ENCODE results near the gene EZH1.
A peak's percentile ranks its signal among the peaks of the same experiment; 100 is the strongest.
"Not testable (repeated sequence)": the region's sequence is repeated elsewhere in the genome, so short reads cannot be mapped to it uniquely, and the experiment has no call there.

EZH1 gene

DNA sequence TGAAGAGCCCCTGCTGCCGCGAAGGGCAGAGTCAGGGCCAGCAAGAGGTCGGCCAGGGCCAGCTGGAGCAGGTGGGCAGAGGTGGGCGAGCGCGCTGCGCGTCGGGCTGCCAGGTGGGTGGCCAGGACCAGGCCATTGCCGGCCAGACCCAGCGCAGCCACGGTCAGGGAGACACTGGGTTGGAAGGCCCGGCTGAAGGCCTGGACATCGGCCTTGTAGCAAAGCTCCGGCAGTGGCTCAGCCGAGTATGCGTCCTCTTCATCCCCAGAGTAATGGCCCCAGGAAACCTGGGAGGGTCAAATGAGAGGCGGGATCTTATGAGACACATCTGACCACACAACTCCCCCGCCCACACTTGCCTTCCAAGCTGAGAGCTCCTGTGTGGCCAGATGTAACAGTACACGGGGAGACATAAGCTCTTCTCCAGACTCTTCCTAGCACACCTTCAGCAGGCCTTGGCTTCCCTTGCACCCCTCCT, 64.5 kb downstream of the EZH1 start:
- no peak for DNase-seq

DNA sequence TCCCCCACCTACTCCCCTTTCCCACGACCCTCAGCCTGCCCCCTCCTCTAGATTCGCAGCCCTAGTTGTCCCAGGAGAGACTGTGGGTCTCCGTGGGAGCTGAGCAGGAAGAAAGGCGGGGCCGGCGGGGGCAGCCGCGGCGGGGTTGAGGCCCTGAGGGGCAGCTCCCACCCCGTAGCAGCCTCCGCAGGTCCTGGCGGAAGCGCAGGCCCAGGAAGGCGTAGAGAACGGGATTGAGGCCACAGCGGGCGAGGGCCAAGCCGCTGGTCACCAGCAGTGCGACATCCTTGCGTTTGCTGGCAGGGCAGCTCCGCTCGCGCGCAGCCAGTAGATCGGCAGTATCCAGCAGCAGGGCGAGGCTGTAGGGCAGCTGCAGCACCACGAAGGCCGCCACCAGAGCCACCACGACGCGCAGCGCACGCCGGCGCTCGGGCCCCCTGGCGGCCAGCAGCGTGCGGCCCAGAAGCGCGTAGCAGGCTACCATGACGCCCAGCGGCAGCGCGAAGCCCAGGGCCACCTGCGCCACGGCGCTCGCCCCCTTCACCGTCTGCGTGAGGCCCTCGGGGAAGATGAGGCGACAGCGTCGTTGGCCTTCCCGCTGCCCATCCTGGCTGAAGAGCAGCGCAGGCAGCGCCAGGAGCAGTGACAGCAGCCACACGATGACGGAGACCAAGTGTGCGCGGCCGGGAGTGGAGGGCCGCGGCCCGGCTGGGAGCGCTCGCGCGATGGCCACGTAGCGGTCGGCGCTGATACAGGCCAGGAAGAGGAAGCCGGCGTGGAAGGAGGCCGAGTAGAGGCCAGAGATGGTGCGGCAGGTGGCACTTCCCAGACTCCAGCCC, 65.1 kb downstream of the EZH1 start:
- peak; percentile 78 for DNase-seq

DNA sequence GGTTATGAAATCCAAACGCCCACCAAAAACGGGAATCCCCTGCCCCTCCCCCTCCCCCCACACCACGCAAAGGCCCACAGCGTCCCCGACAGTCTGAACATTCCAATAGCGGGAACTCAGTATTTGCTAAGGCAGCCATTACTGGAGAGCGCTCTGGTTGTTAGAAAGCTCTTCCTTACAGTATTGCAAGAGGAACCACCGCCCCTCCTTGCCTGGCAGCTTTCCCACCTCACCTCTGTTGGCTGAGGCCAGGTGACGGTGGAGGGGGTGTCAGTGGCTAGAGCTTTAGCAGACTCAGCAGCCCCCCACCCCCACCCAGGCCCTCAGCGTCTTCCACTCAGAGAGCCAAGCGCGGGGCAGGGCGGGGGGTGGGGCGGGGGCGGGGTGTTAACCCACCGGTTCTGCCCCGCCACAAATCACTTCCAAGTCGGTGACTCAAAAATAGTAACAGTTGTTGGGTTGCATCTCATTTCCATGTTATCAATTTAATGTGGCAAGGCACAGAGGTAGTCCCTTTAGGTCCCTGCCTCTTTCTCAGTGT, 65.8 kb downstream of the EZH1 start:
- DNase-seq = no peak

DNA sequence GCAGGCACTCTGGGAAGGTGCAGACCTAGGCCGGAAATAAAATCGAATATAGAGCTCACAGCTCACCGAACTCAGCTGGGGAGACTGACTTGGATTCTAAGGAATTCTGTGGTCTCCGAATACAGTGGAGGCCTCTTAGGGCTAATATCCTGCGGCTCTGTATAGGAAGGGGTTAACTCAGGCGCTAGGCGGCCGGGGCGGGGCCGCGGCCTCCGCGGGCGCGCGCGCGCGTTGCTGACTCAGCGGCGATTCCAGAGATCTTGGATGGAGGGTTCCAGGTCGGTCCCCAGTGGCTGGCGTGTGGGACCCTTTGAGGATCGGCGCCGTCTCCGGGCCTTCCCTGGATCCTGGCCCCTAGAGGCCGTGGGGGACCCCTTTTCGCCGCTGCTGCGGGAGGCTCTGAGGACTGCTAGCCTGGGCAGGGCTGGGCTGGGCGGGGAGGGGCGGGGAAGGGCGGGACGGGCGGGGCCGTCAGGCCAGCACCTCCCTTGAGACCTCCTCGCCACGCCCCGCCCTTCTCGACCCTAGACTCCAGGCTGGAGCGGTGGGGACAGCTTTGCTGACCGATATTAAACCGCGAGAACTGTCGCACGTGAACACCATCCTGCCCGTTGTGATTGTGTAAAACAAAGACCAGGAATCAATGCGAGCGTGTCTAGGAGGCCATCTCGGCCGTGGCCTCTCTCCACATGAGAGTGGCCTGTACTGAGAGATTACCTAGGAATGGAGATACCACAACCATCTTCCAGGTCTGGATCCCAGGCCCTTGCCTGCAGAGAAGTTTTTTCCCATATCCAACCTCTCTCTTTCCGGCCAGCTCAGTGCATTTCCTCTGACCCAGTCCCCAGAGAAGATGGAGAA, 66.7 kb downstream of the EZH1 start:
- DNase-seq = peak; percentile 85

DNA sequence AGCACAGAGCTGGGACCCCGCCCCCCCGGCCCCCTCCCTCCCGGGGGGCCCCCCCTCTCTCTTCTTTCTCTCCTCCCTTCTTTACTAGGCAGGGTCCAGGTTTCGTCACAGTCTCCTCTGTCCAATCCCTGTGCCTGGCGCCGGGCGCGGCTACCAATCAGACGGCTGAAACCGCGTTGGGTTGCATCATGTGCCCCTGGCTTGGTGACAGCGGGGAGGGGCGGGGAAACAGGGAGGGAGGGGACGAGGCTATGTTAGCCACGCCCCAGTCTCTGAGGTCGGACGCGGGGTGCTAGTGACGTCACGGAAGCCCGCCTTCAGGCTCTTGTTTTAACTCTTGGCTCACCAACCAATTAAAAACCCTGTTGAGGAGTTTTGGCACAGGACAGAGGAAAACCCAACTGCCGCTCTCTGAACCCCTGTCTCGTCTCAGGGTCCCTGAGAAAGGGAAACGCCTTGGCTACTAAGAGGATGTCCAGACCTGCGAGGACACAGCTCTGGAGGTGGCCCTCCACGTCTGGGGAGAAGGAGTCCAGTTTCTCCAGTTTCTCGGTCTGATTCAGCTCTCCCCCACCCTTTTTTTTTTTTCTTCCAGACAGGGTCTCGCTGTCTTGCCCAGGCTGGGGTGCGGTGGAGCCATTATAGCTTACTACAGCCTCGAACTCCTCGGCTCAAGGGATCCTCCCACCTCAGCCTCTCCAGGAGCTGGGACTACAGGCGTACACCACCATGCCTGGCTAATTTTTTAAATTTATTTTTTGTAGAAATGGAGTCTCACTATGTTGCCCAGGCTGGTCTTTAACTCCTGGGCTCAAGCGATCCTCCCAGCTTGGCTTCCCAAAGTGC, 67.6 kb downstream of the EZH1 start:
- peak; percentile 92 for DNase-seq

DNA sequence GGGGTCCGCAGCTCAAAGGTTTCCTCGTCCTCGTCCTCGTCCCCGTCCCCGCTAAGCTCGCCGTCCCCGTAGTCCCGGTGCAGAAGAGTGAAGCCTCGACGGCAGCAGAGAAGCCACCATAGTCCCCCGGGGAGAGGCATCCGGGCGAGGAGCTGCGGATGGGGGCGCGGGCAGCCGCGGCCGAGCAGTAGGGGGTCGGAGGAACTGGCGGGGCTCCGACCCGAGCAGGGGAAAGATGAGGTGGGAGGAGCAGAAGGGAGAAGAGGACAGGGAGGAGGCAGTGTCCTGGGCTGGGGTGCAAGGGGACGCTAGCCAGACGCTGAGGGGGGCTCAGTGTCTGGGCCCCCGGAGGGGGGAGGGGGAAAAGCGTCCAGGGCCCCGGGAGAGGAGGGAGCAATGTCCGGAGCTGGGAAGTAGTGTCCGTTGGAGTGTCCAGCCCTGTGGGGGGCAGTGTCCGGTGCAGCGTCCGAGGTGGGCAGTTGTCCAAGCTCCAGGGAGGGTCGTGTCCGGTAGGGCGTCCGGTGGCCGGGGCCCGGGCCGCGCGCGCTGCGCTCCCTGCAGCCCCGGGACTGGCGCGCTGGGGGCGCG, 68.3 kb downstream of the EZH1 start, which contains the start of gene PLEKHH3:
Gene PLEKHH3, minus strand, starts transcription at position 571 of the 588 bp plus-strand sequence. Its CDS starts 431 bp downstream, at position 140.
- peak; percentile 40 for DNase-seq

DNA sequence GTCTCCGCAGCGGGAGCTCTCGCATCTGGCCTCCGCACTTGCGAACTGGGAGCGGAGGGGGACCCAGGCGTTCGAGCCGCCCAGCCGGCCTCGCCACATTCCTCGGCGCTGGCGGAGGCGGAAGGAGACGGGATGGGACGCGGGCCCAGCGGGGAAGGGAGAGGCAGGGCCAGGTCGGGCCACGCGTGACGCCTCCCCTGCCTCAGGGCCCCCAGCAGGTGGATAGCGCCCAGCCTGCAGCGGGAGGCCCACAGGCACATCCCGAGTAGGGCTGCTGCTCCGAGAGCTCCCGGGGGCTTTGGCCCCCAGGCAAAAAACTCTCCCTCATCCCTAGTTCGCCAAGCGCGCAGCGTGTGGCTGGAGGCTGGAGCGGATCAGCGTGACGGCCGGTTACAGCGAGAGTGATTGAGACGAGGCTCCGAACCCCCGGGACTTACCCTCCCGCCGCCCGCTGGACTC, 68.8 kb downstream of the EZH1 start:
- no peak for DNase-seq

DNA sequence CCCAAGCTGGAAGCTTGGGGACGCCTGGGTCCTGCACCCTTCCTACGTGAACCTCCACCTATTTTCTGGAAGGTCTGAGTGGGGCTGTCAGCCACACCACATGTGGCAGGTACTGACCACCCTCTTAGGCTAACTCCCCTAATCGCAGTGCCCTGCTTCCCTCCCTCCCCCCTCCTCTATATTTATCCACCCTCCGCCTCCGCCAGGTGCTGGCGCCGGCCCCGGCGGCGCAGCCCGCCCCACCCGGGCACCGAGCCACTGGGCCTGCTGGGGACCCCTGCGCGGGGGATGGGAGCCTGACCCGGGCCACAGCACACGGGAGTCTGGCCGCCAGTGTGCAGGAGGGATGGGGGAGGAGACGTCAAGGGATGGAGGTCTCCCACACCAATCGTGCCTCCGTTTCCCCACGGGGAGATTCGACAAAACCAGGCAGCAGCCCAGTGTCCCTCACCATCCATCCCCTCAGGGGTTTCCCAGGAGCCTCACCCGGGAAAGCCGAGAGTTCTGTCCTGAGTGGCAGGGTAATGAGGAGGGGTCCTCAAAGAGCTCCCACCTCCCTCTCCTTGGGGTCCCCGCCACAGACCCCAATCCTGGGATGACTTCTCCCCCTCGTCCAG, 69.4 kb downstream of the EZH1 start:
- no peak for DNase-seq

DNA sequence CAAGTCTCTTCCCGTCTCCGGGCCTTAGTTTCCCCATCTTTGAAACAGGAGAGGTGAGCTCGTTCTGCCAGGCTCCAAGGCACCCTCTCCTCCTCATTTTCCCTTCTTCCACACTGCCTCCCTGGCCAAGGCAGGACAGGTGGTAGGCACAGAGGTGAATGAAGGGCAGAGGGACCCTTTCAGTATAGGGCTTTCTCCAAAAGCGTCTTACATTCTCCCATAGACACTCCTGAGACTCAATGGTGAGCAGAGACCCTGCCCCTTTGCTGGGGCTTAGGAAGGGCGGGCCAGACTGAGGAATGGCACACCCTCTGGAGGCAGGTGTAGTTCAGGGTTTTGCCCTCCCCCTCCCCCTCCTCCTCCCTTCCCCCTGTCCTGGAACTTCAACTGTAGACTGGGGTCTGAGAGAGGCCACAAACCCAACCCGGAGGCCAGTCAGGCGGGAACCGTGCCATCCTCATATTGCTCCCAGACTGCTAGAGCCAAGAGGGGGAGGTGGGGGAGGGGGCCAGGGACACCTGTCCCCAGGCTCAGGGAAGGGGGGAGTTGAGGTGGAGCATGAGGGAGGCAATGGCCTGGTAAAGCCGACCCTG, 70.0 kb downstream of the EZH1 start:
- DNase-seq = no peak

DNA sequence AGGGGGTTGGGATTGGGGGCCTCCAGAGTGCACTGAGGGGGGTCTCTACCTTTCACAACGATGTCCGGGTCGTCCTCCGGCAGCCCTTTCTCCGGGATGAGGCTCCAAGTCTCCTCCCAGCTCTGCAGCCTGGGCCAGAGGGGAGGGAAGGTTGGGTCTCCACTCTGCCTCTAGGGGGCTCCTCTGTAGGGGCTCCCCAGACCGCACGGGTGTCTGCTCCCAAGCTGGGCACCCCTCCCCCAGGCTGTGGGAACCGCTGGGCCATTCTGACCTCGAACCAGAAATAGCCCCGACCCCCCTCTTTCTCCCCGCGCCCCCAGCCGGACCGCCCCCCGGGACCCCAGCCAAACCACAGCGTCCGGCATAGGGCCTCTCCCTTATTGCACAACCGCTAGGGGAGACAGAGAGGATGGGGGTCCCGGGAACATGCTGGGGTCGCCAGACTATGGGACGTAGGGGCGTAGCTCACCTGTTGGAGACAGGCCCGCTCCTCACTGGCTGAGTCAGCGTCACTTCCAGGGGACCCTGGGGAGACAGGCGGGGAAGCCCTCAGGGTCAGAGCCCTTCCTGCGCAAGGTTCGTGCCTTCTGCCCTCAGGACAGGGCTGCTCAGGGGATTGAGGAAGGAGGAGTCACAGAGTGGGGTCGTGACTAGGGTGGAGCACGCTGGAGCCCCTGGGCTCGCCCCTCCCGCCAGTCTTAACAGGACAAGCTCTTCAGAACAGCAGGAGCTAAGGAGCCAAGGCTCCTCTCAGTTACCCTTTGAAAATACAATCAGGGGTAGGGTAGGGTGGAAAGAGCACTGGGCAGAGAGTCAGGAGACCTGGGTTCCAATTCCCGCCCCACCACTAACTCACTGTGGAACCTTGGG, 70.7 kb downstream of the EZH1 start:
- no peak for DNase-seq

DNA sequence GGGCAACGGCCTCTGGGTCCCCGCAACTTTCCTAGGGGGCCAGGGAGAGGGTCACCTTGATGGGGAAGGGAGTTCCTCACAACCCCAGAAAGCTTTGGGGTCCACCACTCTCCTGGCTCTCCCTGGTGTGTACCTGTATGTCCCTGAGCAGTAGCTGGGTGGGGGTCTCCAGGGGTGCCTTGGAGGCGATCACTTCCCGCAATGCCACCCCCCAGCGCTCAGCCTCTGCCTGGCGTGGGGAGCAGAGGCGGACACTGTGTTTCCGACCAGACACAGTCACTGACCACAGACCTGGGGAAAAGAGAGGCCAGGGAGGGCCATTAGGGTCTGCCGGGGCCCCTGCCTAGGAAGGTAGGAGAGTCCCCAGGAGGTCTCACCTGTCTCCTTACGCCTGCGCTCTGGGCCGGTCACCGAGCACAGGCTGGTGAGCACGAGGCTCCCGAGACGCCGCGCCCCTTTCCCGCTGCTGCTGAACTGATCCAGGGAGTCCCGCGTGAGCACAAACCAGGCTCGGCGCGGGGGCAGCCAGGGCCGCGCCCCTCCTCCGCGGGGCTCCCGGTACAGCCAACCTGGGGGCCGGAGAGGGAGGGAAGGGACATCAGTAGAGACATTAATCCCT, 71.5 kb downstream of the EZH1 start:
- no peak for DNase-seq

DNA sequence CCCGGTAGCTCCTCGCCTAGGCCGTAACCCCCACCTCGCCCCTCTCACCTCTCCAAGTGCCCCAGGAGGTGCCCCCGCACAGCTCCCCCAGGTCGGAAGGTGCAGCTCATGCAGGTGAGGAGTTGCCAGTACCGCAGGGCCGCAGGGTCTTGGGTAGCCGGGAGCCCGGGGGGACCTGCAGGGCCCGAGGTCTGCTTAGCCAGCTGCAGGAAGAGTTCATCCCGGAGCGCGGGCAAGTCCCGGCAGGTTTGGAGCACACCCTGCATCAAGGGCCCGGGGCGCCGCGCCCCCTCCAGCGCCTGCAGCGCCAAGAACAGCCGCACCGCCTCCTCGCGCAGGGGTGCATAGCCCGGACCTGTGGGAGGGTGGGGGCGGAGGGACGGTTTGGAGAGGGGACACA, 72.8 kb downstream of the EZH1 start:
- no peak for DNase-seq

DNA sequence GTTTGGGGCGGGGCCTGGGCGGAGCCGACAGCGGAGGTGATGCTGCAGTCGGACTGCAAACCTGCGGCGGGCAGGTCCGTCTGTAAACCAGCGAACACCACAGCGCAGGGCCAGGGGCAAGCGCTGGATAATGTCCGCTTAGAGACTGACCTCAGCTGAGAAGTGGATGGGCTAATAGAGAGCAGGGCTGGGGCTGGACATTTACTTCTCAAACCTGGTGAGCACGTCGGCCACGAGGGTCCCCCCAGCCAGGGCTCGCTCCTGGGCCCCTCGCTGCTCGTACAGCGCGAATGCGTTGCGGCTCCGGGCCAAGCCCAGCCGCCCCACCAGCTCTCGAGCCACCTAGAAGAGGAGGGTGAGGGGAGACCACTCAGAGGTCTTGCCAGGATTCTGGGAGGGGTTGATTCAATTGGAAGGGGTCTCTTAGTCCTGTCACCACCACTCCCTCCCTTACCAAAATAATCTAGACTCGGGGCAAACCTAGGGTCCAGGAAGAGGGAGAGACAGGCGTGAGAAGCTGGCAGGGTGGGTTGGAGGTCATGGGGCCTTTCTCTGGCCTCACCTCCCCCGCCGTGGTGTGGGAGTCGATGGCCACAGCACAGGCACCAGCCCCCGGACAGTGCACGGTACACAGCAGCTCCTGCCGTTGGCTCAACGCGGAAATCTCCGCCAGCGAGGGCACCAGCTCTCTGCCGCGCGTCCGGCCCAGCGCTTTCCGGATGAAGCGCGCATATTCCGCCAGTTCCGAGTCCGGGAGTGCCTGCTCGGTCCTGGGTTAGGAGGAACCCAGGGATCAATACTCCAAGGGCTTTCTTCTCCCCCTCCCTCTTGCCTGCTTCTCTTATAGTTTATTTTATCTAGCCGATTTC, 73.8 kb downstream of the EZH1 start:
- DNase-seq = no peak

DNA sequence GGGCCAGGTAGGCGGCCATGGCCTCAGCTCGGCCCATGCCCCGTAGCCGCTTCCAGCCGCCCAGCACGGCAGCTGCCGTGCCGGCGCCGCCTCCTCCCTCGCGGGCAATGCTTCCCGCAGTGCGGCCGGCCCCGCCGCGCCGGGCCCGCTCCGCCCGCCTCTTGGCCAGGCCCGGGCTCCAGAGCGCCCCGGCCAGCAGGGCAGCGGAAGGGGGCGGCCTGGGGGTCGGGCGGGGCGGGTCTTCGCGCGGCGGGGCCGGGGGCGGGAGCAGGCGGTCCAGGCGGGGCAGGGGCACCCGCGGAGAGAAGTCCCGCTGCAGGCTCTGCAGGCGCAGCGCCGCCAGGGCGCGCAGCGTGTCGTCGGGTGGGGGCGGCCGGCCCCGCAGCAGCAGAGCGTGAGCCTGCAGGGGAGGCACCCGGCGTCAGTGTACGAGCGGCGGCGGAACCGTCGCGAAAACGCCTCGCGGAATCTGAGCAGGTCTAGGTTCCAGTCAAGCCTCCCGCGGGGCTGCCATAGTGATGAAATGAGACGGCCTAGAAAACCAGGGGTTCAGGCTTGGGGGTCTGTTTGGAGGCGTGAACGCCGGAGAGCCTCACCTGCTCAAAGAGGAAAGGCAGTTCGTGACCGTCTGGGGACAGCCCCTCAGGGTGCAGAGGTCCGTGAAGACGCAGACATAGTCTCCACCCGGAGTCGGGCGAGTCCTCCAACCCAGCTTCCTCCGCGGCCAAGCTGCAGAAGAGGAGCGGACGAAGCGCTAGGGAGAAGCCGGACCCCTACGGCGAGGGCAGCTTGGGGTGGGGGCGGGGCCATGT, 74.7 kb downstream of the EZH1 start:
- peak; percentile 50 for DNase-seq

DNA sequence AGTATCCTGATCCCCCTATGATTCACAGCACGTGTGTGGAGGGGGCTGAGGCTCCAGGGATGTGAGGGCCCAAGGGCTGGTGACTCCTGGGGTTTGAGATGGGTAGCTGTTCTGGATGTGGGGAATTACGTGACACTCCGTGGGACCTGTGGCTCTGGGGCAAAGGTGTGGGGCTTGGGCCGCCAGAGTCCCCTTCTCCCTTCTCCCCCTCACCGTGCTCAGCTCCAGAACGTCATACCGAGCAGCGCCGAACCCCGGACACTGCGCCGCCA, 75.2 kb downstream of the EZH1 start:
- DNase-seq = no peak

DNA sequence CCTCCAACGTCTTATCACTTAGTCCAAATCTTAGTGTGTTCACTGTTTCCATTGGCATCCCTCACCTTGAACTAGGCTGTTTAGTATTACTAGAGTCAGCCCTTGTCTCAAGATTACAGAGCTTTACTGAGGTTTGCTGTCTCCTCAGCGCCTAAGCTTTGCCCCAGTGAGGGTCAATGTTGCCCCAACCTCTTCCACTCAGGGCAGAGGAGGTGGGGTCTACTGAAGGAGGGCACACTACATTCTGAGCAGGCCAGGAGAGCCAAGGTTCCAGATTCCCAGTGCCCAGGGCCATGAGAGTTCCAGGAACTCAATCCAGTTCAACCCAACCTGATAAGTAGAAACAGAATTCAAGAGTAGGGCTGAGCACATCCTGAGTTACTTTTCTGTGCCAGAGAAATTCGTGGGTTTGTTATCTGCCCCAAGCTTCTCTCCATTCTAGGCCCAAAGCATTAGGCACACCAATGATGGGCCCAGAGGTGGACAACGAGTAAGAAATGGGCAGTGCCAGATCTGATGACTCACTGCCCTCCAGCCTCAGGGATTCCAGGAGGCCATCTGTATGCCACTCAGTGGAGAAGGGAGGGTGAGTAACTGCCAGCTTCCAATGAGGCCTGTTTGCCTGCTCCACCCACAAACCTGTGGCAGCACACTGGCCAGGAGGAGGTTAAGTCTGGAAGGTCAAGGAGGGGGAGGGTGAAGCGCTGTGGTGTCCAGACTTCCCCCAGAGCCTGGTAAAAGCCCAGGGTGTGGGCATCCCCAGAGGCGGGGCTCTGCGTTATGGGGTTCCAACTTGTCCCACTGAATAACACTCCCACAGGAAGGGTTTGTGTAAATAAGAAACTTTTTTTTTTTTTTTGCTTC, 77.5 kb downstream of the EZH1 start:
- no peak for DNase-seq

DNA sequence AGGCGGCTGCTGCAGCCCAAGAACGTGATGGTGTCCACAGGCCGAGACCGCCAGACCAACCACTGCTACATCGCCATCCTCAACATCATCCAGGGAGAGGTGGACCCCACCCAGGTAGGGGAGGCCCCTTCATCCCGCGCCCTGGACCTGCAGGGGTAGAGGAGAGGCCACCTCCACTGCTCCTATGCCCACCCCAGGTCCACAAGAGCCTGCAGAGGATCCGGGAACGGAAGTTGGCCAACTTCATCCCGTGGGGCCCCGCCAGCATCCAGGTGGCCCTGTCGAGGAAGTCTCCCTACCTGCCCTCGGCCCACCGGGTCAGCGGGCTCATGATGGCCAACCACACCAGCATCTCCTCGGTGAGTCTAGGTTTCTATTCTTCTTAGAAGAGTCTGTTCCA, 78.7 kb downstream of the EZH1 start:
- not testable (repeated sequence) for DNase-seq

Measured in activated CD4-positive, CD25-positive, alpha-beta regulatory T cell treated with anti-CD3 and anti-CD28 coated beads, Interleukin-2, amount 50 U/mL, for 72 hours (primary cell).